OCI-LY1 (cell line): Measurements from ENCODE around the gene CDKL4.
"Not testable (repeated sequence)": the region's sequence is repeated elsewhere in the genome, so short reads cannot be mapped to it uniquely, and the experiment has no call there.

ENCODE experiments used
- H2AFZ ChIP-seq: fragments of 200-600 bp; sonication (generic), shearing (Covaris generic); 2 replicates; pipeline ENCODE4 v1.6.0; 2014; ENCODE audit warnings: antibody characterized with exemption, mild to moderate bottlenecking, low read length
- H3F3A ChIP-seq: fragments of 200-600 bp; sonication (generic), shearing (Covaris generic); 2 replicates; pipeline ENCODE4 v1.6.0; 2014; ENCODE audit warnings: mild to moderate bottlenecking, antibody characterized with exemption, low read length, moderate library complexity; ENCODE audit not compliant: insufficient read depth
- H3K27ac ChIP-seq: fragments of 200-600 bp; sonication (generic); 2 replicates; pipeline ENCODE4 v1.5.1; 2014; ENCODE audit warnings: low read length, mixed run types, mild to moderate bottlenecking, low read depth; ENCODE audit not compliant: poor library complexity, severe bottlenecking
- H3K27me3 ChIP-seq: fragments of 200-600 bp; sonication (generic); 2 replicates; pipeline ENCODE4 v1.6.0; 2014; ENCODE audit warnings: antibody characterized with exemption, mild to moderate bottlenecking, low read length, moderate library complexity; ENCODE audit not compliant: insufficient read depth
- H3K36me3 ChIP-seq: fragments of 200-600 bp; sonication (generic); 2 replicates; pipeline ENCODE4 v1.6.1; 2014; ENCODE audit warnings: mild to moderate bottlenecking, antibody characterized with exemption, low read length, moderate library complexity, mixed read lengths; ENCODE audit not compliant: insufficient read depth
- H3K4me1 ChIP-seq: fragments of 200-600 bp; sonication (generic); 2 replicates; pipeline ENCODE4 v1.5.1; 2014; ENCODE audit warnings: mild to moderate bottlenecking, low read length, moderate library complexity; ENCODE audit not compliant: insufficient read depth, severe bottlenecking
- H3K4me2 ChIP-seq: fragments of 200-600 bp; sonication (generic), shearing (Covaris generic); 2 replicates; pipeline ENCODE4 v1.6.1; 2014; ENCODE audit warnings: low read length
- H3K4me3 ChIP-seq: fragments of 200-600 bp; sonication (generic); 2 replicates; pipeline ENCODE4 v1.5.1; 2014; ENCODE audit warnings: low read length, low read depth, mild to moderate bottlenecking, mixed read lengths; ENCODE audit not compliant: poor library complexity, severe bottlenecking
- H3K79me2 ChIP-seq: fragments of 200-600 bp; shearing (Covaris generic); 2 replicates; pipeline ENCODE4 v1.6.1; 2016; ENCODE audit warnings: mixed run types, low read length, mixed read lengths; ENCODE audit not compliant: insufficient read depth
- H3K9ac ChIP-seq: fragments of 200-600 bp; sonication (generic), shearing (Covaris generic); 2 replicates; pipeline ENCODE4 v1.6.1; 2014; ENCODE audit warnings: mild to moderate bottlenecking, low read length, mixed read lengths
- H3K9me2 ChIP-seq: fragments of 200-600 bp; sonication (generic), shearing (Covaris generic); 2 replicates; pipeline ENCODE4 v1.6.1; 2014; ENCODE audit warnings: low read depth, mild to moderate bottlenecking, low read length, mixed read lengths
- H3K9me3 ChIP-seq: fragments of 200-600 bp; shearing (Covaris generic); 2 replicates; pipeline ENCODE4 v1.6.1; 2014; ENCODE audit warnings: low read length, mixed read lengths
- H4K20me1 ChIP-seq: fragments of 200-600 bp; sonication (generic), shearing (Covaris generic); 2 replicates; pipeline ENCODE4 v1.6.0; 2016; ENCODE audit warnings: mild to moderate bottlenecking, low read length; ENCODE audit not compliant: insufficient read depth
- EZH2 ChIP-seq: fragments of 200-600 bp; sonication (generic), shearing (Covaris generic); IDR thresholded peaks from 2 replicates; pipeline ENCODE4 v1.8.0; 2017; ENCODE audit warnings: borderline replicate concordance, mixed run types, mild to moderate bottlenecking, antibody characterized with exemption, low read length, moderate library complexity, mixed read lengths
- TF ChIP-seq, protein P1 (sequence below): fragments of 200-600 bp; sonication (generic), shearing (Covaris generic); IDR thresholded peaks from 2 replicates; pipeline ENCODE4 v1.5.1; 2017; ENCODE audit warnings: mild to moderate bottlenecking, antibody characterized with exemption, low read length, moderate library complexity, mixed read lengths

The CDKL4 gene

DNA sequence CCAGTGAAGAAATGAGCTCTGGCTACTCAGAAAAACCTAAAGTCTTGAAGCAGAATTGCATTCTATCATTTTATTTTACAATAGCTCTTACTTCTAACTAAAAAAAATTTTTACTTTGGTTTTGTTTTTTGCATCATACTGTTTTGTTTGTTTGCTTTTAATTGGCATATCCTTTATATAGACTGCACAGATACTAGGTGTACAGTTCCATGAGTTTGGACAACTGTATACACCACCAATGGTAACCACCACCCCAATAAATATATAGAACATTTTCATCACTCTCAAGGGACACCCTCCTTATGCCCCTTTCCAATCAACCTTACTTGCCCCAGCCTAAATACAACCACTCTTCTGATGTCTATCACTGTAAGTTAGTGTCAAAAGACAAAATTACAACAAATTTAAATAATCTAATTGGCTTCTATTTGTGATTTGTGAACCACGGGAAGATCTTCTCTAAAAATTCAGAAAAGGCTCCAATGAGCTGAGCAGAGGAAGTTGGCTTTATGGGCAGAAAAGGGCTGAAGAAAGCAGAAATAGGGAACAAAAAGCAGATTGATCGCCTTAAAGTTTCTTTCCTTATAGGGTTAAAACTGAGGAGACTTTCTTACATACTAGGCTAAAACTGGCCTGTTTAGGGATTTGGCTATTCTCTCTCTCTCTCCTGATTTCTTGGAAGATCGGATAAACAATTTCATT, 100.7 kb downstream of the CDKL4 start:
- Histone ChIP-seq H3K36me3 (no peaks in the 10 kb centered on the region), H3K4me1 (peaks cover 23% of the 10 kb centered on the region), H3K4me3 (no peak overlapping the region), H3F3A (no peaks in the 10 kb centered on the region), H3K9me2 (no peaks in the 10 kb centered on the region), H3K4me2 (no peak overlapping the region), H2AFZ (no peak overlapping the region), H3K79me2 (no peaks in the 10 kb centered on the region), H3K9ac (no peak overlapping the region), H3K27ac (no peak overlapping the region), H4K20me1 (no peaks in the 10 kb centered on the region), H3K27me3 (no peaks in the 10 kb centered on the region), H3K9me3 (no peaks in the 10 kb centered on the region)
- TF ChIP-seq, protein P1, sequence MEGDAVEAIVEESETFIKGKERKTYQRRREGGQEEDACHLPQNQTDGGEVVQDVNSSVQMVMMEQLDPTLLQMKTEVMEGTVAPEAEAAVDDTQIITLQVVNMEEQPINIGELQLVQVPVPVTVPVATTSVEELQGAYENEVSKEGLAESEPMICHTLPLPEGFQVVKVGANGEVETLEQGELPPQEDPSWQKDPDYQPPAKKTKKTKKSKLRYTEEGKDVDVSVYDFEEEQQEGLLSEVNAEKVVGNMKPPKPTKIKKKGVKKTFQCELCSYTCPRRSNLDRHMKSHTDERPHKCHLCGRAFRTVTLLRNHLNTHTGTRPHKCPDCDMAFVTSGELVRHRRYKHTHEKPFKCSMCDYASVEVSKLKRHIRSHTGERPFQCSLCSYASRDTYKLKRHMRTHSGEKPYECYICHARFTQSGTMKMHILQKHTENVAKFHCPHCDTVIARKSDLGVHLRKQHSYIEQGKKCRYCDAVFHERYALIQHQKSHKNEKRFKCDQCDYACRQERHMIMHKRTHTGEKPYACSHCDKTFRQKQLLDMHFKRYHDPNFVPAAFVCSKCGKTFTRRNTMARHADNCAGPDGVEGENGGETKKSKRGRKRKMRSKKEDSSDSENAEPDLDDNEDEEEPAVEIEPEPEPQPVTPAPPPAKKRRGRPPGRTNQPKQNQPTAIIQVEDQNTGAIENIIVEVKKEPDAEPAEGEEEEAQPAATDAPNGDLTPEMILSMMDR: no peak
- no peak for TF ChIP-seq EZH2

DNA sequence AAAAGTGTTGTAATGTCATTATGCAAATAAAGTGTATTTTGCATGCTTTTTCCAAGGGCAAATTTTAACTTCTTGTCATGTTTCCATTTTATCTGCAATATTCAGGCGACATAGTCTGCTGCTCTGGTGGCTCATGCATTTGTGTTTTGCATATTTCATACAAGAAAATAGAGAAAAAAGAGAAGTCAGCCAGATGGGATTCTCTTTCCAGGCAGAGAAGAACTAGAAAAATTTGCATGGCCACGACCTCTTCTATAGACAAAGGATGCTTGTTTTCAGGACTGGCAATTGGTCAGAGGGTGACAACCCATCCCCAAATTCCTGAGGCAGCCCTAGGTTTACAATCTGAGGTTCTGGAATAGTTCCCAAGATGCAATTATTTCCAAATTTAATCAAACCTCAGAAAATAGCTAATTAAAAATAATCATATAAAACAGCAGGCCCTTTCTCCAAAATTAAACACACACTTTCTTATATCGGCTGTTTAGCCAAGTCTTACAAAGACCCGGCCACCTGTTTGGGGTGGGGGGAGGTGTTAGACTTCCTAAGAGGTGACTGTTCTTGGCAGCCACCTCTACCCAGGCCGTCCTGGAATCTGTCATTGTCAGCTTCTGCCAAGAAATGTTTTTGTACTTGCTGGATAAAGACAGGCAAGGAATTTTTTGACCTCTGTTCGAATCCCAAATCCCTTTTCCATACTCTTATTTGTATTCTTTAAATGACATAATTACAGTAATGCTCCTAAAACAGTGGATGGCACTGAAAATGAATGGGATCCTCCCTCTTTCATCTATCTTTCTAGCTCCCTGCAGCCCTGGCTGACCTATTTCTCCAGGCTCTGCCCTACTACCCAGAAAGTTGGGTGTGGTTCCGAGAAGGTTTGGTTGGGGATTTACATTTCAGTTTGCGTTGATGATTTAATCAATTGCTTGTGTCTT, 102.2 kb downstream of the CDKL4 start:
- no peaks in the 10 kb centered on the region for H3F3A ChIP-seq

DNA sequence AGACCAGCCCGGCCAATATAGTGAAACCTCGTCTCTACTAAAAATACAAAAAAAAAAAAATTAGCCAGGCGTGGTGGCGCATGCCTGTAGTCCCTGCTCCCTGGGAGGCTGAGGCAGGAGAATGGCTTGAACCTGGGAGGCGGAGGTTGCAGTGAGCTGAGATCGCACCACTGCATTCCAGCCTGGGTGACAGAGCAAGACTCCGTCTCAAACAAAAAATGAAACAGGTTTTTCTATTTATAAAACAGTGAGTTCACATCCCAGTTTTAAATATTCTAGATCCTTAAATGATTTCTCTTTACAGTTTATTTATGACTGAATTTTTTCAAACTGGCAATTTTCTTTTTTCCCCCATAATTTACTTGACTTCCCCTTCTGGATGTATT, 102.8 kb downstream of the CDKL4 start:
- not testable (repeated sequence) for H3F3A ChIP-seq, H4K20me1 ChIP-seq, H3K9me2 ChIP-seq, H2AFZ ChIP-seq, H3K9ac ChIP-seq, H3K36me3 ChIP-seq, H3K27me3 ChIP-seq, H3K79me2 ChIP-seq, H3K27ac ChIP-seq, H3K9me3 ChIP-seq
- Histone ChIP-seq H3K4me3 (peak overlapping the region; percentile 16), H3K4me1 (peaks cover 26% of the 10 kb centered on the region), H3K4me2 (peak overlapping the region; percentile 28; the same call in 1 of the 2 replicates)

More for the DNA sequence above, 102.2 kb downstream of the CDKL4 start:
- no peaks in the 10 kb centered on the region for H4K20me1 ChIP-seq
- no peak overlapping the region for H2AFZ ChIP-seq
- peaks cover 23% of the 10 kb centered on the region for H3K4me1 ChIP-seq
- H3K9ac ChIP-seq: no peak overlapping the region
- TF ChIP-seq, protein P1: no peak
- no peak for TF ChIP-seq EZH2
- H3K27me3 ChIP-seq: no peaks in the 10 kb centered on the region
- no peaks in the 10 kb centered on the region for H3K79me2 ChIP-seq
- H3K36me3 ChIP-seq: no peaks in the 10 kb centered on the region
- no peak overlapping the region for H3K4me3 ChIP-seq
- H3K4me2 ChIP-seq: peak overlapping the region; percentile 28; the same call in 1 of the 2 replicates
- no peaks in the 10 kb centered on the region for H3K9me2 ChIP-seq
- no peaks in the 10 kb centered on the region for H3K9me3 ChIP-seq
- H3K27ac ChIP-seq: peak overlapping the region; percentile 49
